ENCODE measurements around the gene TAF5L.

DNA sequence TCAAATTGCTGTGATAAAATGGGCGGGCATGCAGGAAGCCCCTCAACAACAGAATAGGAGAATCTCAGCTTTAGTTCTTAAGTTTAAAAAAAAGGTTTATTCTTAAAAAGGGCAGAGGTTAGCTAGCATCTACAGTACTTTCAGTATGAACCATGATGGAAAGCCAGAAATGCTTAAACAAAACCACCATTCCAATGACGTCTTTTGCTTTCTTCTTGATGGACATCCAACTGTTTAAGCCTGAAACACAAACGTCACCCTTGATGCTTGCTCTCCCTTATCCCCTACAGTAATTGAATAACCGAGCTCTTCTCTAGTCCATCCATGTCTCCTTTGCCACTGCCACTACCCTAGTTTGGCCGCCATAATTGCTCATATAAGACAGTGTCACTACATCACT is 25.7 kb downstream of the TAF5L start:
- TF ChIP-seq, protein P1, sequence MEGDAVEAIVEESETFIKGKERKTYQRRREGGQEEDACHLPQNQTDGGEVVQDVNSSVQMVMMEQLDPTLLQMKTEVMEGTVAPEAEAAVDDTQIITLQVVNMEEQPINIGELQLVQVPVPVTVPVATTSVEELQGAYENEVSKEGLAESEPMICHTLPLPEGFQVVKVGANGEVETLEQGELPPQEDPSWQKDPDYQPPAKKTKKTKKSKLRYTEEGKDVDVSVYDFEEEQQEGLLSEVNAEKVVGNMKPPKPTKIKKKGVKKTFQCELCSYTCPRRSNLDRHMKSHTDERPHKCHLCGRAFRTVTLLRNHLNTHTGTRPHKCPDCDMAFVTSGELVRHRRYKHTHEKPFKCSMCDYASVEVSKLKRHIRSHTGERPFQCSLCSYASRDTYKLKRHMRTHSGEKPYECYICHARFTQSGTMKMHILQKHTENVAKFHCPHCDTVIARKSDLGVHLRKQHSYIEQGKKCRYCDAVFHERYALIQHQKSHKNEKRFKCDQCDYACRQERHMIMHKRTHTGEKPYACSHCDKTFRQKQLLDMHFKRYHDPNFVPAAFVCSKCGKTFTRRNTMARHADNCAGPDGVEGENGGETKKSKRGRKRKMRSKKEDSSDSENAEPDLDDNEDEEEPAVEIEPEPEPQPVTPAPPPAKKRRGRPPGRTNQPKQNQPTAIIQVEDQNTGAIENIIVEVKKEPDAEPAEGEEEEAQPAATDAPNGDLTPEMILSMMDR (IDR thresholded peaks at IDR 0.05) = no peak
- TF ChIP-seq POLR2A (IDR thresholded peaks at IDR 0.05) (no peak), POLR2AphosphoS5 (IDR thresholded peaks at IDR 0.05; ENCODE audit: insufficient read depth in 1 of 2, low read depth in 1 of 2) (no peak)

Measured in vagina (tissue), 2 donors.